ENCODE results near the gene CCDC91.
"Not testable (repeated sequence)": the region's sequence is repeated elsewhere in the genome, so short reads cannot be mapped to it uniquely, and the experiment has no call there.

CCDC91 gene

DNA sequence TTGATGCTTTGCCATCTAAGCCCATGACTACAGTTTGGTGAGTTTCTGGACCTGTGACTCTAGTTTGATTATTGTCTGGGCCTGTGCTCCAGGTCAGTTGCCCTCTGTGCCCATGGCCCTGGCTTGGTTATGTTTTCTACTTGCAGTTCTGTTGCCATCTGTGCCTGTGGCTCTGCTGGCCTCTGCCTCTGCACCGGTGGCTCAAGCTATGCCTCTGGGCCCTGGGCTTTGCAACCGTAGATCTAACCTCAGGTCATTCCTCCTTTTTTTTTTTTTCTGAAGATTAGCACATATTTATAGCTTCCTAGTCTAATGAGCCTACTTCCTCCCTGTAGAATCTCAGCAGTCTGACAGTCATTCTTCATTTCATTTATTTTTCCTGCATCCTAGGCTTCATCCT lies 161.2 kb downstream of the CCDC91 start:
- no peak for DNase-seq (ENCODE audit: extremely low read depth in 1 of 2, low read depth in 1 of 2)

DNA sequence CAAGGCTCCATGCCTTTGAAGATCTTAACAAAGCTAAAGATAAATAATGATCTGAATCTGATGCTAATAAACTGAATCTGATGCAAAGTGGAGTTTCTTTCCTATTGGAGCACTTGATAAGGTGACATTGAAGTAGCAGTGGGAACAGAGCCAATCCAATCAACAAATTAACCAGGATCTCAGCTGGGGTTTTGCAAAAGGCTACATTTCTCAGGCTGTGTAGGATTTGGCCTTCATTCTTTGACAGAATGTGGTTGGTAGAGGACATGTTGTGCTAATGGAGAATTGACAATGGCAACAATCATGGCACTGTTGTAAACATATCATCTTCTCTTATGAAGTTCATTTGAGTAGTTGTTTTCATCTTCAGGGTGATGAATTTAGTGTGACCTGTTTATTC lies 164.9 kb downstream of the CCDC91 start:
- no peak for DNase-seq (ENCODE audit: extremely low read depth in 1 of 2, low read depth in 1 of 2)

DNA sequence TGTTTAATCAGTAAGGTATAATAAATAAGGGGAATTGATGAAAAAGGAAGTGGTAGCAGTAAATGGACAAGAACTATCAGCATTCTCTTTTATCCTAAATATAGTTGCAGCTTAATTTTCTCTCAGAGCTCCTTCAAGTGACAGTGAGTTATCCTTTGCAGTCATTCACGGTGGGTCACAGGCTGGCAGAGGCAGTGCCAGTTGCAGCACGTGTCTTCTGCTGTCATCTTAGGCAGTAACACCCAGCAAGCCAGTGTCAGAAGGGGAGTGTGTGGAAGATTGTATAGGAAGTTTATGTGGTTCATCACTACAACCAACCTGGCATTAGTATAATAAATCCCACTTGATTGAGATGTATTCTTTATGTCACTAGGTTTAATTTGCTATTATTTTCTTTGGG lies 170.0 kb downstream of the CCDC91 start:
- no peak for DNase-seq (ENCODE audit: extremely low read depth in 1 of 2, low read depth in 1 of 2)

- DNase-seq (ENCODE audit: extremely low read depth in 1 of 2, low read depth in 1 of 2): no peak
Observed at GRCh38 chr12:28367326-28367725, 177.1 kb downstream of the CCDC91 start.

DNA sequence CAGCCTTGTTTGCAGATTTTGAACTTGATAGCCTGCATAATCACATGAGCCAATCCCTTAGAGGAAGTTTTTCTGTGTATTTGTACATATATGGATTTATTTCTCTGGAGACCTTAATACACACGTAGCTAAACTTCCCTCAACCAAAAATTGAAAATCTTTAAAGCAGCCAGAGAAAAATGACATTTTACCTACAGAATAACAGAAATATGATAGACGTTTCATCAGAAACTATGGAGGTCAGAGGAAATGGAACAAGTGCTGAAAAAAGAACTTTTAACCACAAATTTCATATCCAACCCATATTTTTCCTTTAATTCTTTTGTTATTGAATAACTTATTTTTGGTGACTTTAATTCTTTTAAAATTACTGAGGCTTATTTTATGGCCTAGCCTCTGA lies 177.7 kb downstream of the CCDC91 start:
- no peak for DNase-seq (ENCODE audit: extremely low read depth in 1 of 2, low read depth in 1 of 2)

DNA sequence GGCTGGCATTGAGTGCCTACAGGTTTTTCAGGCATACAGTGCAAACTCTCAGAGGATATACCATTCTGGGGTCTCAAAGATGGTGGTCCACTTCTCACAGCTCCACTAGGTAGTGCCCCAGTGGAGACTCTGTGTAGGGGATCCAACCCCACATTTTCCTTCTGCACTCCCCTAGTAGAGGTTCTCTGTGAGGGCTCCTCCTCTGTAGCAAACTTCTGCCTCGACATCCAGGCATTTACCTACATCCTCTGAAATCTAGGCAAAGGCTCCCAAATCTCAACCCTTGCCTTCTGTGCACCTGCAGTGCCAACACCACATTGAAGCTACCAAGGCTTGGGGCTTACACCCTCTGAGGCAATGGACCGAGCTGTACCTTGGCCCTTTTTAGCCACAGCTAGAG lies 179.2 kb downstream of the CCDC91 start:
- no peak for DNase-seq (ENCODE audit: extremely low read depth in 1 of 2, low read depth in 1 of 2)

GRCh38 chr12:28374556-28374955 lies 184.3 kb downstream of the CCDC91 start:
- DNase-seq (ENCODE audit: extremely low read depth in 1 of 2, low read depth in 1 of 2): no peak

- no peak for DNase-seq (ENCODE audit: extremely low read depth in 1 of 2, low read depth in 1 of 2)
Observed at GRCh38 chr12:28378736-28379135, 188.5 kb downstream of the CCDC91 start.

GRCh38 chr12:28379779-28380178 lies 189.5 kb downstream of the CCDC91 start:
- DNase-seq (ENCODE audit: extremely low read depth in 1 of 2, low read depth in 1 of 2): not testable (repeated sequence)

- no peak for DNase-seq (ENCODE audit: extremely low read depth in 1 of 2, low read depth in 1 of 2)
Observed at GRCh38 chr12:28383368-28383767, 193.1 kb downstream of the CCDC91 start.

DNA sequence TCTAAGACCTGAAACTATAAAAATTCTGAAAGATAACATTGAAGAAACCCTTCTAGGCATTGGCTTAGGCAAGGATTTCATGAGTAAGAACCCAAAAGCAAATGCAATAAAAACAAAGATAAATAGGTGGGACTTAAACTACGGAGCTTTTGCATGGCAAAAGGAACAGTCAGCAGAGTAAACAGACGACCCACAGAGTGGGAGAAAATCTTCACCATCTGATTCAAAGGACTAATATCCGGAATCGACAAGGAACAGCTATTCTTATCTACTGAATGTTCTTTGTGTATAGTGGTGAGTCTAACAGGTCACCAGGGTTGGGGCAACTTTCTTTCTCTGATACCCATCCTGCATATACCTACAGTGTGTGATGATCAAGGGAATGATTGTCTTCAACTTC lies 198.6 kb downstream of the CCDC91 start:
- no peak for DNase-seq (ENCODE audit: extremely low read depth in 1 of 2, low read depth in 1 of 2)

DNA sequence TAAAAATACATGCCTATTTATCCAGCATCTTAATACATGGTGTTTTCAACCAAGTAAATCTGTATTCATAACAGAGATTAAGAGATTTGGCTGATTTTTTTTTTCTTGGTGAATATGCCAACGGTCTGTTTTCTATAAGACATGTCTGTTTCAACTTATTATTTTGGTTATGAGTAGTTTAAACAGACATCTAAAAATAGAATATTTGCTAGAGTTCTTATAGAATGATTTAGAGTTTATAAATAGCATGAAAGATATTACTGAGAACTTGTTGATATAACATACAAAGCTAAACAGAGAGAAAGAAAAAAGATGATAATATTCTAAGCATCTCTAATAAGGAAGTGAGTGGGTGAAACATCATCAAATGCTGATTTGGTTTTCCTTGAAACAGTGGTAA lies 199.9 kb downstream of the CCDC91 start:
- DNase-seq (ENCODE audit: extremely low read depth in 1 of 2, low read depth in 1 of 2): no peak

DNA sequence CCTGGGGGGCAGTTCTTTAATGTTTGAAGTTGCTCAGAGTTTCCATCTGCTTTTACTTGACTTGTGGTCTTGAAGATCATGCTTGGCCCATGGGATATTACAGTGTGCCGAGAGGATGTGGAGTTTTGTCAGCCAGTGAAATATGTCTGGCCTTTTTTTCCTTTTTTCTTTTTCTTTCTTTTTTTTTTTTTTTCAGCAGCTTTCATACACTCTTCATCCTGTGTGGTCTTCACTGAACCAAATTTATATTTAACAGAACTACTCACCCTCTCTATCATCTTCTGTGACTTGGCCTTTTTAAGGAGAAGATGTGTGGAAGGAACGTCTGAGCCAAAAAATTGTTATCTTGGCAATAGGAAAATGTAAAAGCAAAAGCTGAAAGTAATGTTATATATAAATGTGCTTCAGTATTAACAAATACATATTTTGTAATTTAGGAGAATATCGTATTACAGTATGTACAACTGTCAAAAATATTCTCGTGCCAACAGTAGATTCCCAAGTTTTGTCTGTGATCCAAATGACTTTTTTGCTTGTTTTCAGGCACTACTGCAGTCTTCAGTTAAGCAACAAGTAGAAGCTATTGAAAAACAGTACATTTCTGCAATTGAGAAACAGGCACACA lies 200.6 kb downstream of the CCDC91 start:
- DNase-seq (ENCODE audit: extremely low read depth in 1 of 2, low read depth in 1 of 2): no peak

DNA sequence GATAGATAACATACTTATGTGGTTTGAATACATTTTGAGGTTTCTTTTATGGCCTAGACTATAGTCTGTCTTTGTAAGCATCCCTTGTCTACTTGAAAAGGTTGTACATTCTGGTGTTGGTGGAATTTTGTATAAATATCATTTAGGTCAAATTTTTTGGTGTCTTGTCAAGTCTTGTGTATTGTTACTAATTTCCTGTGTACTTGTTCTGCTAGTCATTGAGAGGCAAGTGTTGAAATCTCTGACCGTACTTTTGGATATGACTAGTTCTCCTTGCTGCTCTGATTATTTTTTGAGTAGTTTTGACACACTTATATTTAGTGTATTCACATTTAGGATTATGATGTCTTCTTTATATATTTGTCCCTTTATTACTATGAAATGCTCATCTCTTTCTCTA lies 219.6 kb downstream of the CCDC91 start:
- DNase-seq (ENCODE audit: extremely low read depth in 1 of 2, low read depth in 1 of 2): no peak

- no peak for DNase-seq (ENCODE audit: extremely low read depth in 1 of 2, low read depth in 1 of 2)
Observed at GRCh38 chr12:28413460-28414109, 223.3 kb downstream of the CCDC91 start.

- no peak for DNase-seq (ENCODE audit: extremely low read depth in 1 of 2, low read depth in 1 of 2)
Observed at GRCh38 chr12:28415755-28416154, 225.5 kb downstream of the CCDC91 start.

- DNase-seq (ENCODE audit: extremely low read depth in 1 of 2, low read depth in 1 of 2): no peak
Observed at GRCh38 chr12:28421374-28421773, 231.1 kb downstream of the CCDC91 start.

- DNase-seq (ENCODE audit: extremely low read depth in 1 of 2, low read depth in 1 of 2): no peak
Observed at GRCh38 chr12:28424965-28425364, 234.7 kb downstream of the CCDC91 start.

- no peak for DNase-seq (ENCODE audit: extremely low read depth in 1 of 2, low read depth in 1 of 2)
Observed at GRCh38 chr12:28425526-28425925, 235.3 kb downstream of the CCDC91 start.

DNA sequence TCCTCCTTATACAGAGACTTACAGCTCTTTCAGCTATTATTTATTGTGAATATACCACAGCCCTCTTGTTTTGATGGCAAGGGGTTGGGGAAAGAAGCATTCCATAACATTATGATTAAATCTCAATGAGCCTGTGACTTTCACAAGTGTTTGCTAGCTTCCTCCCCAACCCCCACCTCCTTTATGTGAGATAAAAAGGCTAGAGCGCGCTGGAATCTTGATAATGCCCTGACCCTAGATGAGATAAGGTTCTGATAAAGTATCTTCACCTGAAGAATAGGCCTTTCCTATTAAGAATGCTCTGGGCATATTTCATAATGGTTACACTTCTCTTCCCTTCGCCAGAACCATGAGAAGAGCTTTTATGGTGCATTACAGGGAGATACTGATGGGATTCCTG lies 236.8 kb downstream of the CCDC91 start:
- no peak for DNase-seq (ENCODE audit: extremely low read depth in 1 of 2, low read depth in 1 of 2)

DNA sequence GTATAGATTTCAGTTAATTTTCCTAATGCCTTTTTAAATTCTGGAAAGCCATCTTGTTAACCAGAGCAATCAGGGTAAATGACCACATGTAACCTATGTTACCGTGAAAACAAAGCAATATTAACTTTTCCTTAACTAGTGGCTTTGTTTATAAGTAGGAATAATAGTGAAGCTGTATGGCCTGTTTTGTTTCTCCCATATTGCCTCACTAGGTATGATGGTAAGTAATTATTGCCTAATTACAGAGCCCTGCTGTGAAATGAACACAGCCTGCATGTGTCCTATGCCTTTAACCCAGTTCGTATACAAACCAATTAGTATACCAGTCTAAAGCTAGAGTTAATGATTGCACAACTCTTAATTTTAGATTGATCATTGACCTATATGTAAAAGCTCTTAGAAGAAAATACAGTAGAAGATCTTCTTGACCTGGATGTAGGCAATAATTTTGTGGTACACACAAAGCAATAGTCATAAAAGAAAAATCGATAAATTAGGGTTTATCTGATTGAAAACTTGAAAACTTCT lies 249.9 kb downstream of the CCDC91 start:
- no peak for DNase-seq (ENCODE audit: extremely low read depth in 1 of 2, low read depth in 1 of 2)

GRCh38 chr12:28442101-28442500 lies 251.8 kb downstream of the CCDC91 start:
- DNase-seq (ENCODE audit: extremely low read depth in 1 of 2, low read depth in 1 of 2): no peak

DNA sequence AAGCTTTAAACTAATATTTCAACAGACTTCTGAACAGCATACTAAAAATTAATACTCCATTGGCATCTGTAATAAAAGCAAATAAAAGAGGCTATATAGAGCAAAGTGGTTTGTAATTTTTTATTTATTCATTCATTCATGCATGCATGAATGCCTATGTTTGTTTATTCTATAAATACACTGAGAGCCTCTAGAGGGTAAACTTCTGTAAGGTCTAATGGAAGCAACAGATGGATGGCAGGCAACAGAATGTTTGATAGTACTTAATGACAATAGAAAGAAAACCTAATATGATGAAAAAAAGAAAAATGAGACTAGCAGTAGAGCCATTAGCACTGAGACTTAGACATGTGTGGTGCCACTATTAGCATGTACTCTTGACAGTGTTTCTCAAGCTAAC lies 253.1 kb downstream of the CCDC91 start:
- no peak for DNase-seq (ENCODE audit: extremely low read depth in 1 of 2, low read depth in 1 of 2)

Measured in activated CD8-positive, alpha-beta memory T cell treated with anti-CD3 and anti-CD28 coated beads for 1 hour (primary cell).